HEK293T (cell line): ENCODE measurements around the gene ZNF408.

Experiments
- FOXA1 ChIP-seq: fragments of 450-650 bp; IDR thresholded peaks from 2 replicates; pipeline ENCODE4 v1.6.1; 2016; ENCODE audit warnings: mild to moderate bottlenecking
- L3MBTL2 ChIP-seq: fragments of 450-650 bp; conservative IDR thresholded peaks from 2 replicates; pipeline ENCODE4 v1.6.1; 2016; ENCODE audit warnings: mild to moderate bottlenecking
- NFRKB ChIP-seq: fragments of 450-650 bp; IDR thresholded peaks from 2 replicates; pipeline ENCODE4 v1.6.1; 2016; ENCODE audit warnings: mild to moderate bottlenecking, moderate library complexity
- SUZ12 ChIP-seq: fragments of 450-650 bp; IDR thresholded peaks from 2 replicates; pipeline ENCODE4 v1.6.1; 2016; ENCODE audit warnings: mild to moderate bottlenecking

DNA sequence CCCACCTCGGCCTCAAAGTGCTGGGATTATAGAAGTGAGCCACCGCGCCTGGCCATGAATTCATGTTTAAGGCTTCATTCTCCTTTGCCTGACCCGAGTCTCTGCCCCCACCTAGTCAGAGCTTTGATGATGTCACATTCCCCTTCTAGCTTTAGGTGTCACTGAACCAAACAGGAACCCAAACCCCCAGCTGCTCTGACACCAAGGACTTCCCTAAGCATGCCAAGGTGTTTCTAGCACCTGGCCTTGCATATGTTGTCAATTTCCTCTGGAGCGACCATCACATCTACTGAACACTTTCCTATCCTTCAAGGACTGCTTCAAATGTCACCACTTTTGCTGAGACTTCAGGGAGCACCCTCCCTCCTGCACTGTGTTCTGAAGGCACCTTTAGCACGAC, 20.5 kb downstream of the ZNF408 start:
- TF ChIP-seq NFRKB: no peak
- no peak for TF ChIP-seq SUZ12
- TF ChIP-seq L3MBTL2: no peak
- TF ChIP-seq FOXA1: no peak
